ENCODE measurements around the gene KAZN.

KAZN gene

GRCh38 chr1:14897547-14897946 is 299.1 kb downstream of the KAZN start:
- in situ Hi-C loops (cut with HindIII; ENCODE audit: low sequenced_read_pairs), result loop anchor here (25.0 kb wide), 1 partner anchor 190 kb away; no protein-coding TSS in a partner anchor

- in situ Hi-C loops (cut with HindIII; ENCODE audit: low sequenced_read_pairs), result loop anchor here (25.0 kb wide), 1 partner anchor 189 kb away; no protein-coding TSS in a partner anchor
Observed at GRCh38 chr1:14897997-14898645, 299.6 kb downstream of the KAZN start.

GRCh38 chr1:14899686-14900085 is 301.2 kb downstream of the KAZN start:
- in situ Hi-C loops (cut with HindIII; ENCODE audit: low sequenced_read_pairs), result loop anchor here (25.0 kb wide), 1 partner anchor 188 kb away; no protein-coding TSS in a partner anchor

GRCh38 chr1:14901371-14901954 is 303.0 kb downstream of the KAZN start:
- in situ Hi-C loops (cut with HindIII; ENCODE audit: low sequenced_read_pairs), result no loop called here

- in situ Hi-C loops (cut with HindIII; ENCODE audit: low sequenced_read_pairs), result no loop called here
Observed at GRCh38 chr1:14903922-14904321, 305.4 kb downstream of the KAZN start.

GRCh38 chr1:14906665-14907064 is 308.2 kb downstream of the KAZN start:
- in situ Hi-C loops (cut with HindIII; ENCODE audit: low sequenced_read_pairs), result no loop called here

- in situ Hi-C loops (cut with HindIII; ENCODE audit: low sequenced_read_pairs), result no loop called here
Observed at GRCh38 chr1:14907416-14907815, 308.9 kb downstream of the KAZN start.

- in situ Hi-C loops (cut with HindIII; ENCODE audit: low sequenced_read_pairs), result no loop called here
Observed at GRCh38 chr1:14909273-14909672, 310.8 kb downstream of the KAZN start.

- in situ Hi-C loops (cut with HindIII; ENCODE audit: low sequenced_read_pairs), result no loop called here
Observed at GRCh38 chr1:14909920-14910460, 311.5 kb downstream of the KAZN start.

- in situ Hi-C loops (cut with HindIII; ENCODE audit: low sequenced_read_pairs), result no loop called here
Observed at GRCh38 chr1:14910984-14911721, 312.7 kb downstream of the KAZN start.

- in situ Hi-C loops (cut with HindIII; ENCODE audit: low sequenced_read_pairs), result no loop called here
Observed at GRCh38 chr1:14912839-14913481, 314.5 kb downstream of the KAZN start.

- in situ Hi-C loops (cut with HindIII; ENCODE audit: low sequenced_read_pairs), result no loop called here
Observed at GRCh38 chr1:14913482-14914177, 315.1 kb downstream of the KAZN start.

- in situ Hi-C loops (cut with HindIII; ENCODE audit: low sequenced_read_pairs), result no loop called here
Observed at GRCh38 chr1:14914351-14914988, 316.0 kb downstream of the KAZN start.

- in situ Hi-C loops (cut with HindIII; ENCODE audit: low sequenced_read_pairs), result no loop called here
Observed at GRCh38 chr1:14915356-14916054, 317.0 kb downstream of the KAZN start.

GRCh38 chr1:14919289-14919688 is 320.8 kb downstream of the KAZN start:
- in situ Hi-C loops (cut with HindIII; ENCODE audit: low sequenced_read_pairs), result no loop called here

- in situ Hi-C loops (cut with HindIII; ENCODE audit: low sequenced_read_pairs), result no loop called here
Observed at GRCh38 chr1:14919751-14920150, 321.3 kb downstream of the KAZN start.

GRCh38 chr1:14921057-14921456 is 322.6 kb downstream of the KAZN start:
- in situ Hi-C loops (cut with HindIII; ENCODE audit: low sequenced_read_pairs), result no loop called here

GRCh38 chr1:14922942-14923726 is 324.6 kb downstream of the KAZN start:
- in situ Hi-C loops (cut with HindIII; ENCODE audit: low sequenced_read_pairs), result no loop called here
